Measurements from ENCODE around the gene KRT26.
"Not testable (repeated sequence)": the region's sequence is repeated elsewhere in the genome, so short reads cannot be mapped to it uniquely, and the experiment has no call there.

KRT26 gene

DNA sequence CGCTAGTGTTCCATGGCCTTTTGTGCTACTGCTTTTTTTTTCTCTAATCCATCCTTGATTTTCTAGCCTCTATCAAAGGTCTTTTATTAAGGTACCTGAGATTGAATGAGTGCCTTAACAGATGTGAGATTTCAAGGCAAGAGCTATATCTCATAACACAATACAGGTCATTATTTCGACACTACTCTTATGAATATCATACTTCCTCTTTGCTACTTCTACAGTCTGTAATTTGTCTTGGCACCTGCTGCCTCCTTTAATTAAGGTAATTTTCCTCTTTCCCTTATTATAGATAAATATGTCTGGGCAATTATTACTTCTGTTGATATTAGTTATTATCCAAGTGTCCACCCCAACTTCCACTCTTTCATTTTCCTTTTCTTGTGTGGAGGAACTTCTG, 22.5 kb upstream of the KRT26 start:
- no peak for DNase-seq (ENCODE audit: low spot score)

- no peak for DNase-seq (ENCODE audit: low spot score)
These were observed 21.8 kb upstream of the KRT26 start for GRCh38 chr17:40793832-40794231.

GRCh38 chr17:40791787-40792436, 19.9 kb upstream of the KRT26 start:
- no peak for DNase-seq (ENCODE audit: low spot score)

DNA sequence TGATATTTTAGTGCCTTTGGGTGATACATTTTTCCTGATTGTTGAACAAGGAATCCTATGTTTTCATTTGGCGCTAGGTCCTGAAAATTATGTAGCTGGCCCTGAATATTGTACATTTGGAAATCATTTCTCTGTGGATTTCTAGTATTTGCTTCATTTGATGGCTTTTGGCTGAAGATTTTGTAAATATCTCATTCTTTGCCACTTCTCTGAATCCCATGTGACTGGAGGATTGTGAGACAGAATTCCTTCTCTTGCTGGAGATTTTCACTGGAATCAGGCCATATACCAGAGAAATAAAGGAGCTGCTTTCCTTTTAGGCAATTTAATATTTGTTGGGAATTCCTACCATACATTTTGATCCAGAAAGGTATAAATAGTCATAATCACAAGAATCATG, 19.1 kb upstream of the KRT26 start:
- DNase-seq (ENCODE audit: low spot score): no peak

- no peak for DNase-seq (ENCODE audit: low spot score)
These were observed 10.4 kb upstream of the KRT26 start, which contains the start of gene KRT27 for GRCh38 chr17:40782450-40782849. Gene KRT27, minus strand, starts transcription at chr17:40782550. Its CDS starts 57 bp downstream, at chr17:40782493.

DNA sequence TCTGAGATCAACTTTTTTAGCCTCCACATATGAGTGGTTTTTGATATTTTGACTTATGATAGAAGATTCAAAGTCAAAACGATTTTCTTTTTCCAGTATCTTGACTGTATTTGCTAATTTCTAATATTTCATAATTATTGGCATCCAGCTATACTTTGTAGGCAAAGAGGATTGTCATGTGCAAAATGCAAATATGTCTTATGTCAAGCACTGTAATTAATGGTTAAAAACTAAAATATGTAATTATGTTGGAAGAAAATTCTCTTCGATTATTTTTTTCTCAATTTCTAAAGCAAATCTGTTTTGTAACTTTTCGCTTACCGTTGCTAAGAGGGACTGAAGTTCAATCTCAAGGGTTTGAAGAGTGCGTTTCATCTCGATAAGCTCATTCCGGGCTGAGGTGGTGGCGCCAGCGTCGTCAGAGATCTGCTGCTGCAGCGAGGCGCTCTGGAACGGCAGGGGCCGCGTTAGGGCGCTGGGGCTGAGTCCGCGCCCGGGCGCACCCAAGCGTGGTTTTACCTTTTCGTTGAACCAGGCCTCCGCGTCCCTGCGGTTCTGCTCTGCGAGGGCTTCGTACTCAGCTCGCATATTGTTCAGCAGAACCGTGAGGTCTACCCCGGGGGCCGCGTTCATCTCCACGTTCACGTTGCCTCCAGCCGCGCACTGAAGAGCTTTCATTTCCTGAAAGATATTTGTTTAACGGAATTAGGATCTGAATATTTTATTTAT, 7.3 kb upstream of the KRT26 start:
- no peak for DNase-seq (ENCODE audit: low spot score)

DNA sequence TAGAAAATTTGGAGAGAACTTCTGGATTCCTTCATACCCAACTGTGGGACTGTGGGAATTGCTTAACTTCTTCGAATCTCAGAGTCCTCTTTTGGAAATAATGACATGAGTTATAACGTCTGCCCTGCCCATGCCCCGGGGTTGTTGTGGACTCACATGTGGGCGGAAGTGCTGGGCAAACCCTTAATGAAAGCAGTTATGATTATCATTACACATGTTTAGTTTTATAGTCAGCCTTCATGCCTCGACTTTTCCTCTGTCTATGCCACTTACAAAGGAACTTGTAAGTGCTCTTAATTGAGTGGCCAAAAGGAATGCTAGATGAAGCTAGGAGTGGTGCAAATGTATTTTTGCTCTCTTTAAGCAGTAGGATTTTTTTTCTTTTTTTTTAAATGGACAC, 6.5 kb upstream of the KRT26 start:
- DNase-seq (ENCODE audit: low spot score): no peak

DNA sequence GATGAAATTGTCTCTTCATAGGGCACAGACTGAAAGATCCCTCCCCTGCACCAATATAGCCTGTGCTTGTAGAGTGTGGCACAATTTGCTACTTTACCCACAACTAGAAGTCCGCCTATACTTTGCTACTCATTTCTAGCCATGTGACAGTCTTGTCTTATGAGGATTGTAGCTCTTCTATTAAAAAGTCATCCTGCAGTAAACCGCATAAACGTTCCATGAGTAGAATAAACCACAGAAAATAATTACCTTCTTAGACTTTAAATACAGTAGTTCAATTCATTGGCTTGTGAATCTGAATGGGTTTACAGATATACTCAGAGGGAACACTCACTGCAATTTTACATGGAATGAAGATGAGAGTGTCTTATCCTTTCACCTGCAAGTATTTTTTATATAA, 6.0 kb upstream of the KRT26 start:
- no peak for DNase-seq (ENCODE audit: low spot score)

GRCh38 chr17:40777459-40777858, 5.5 kb upstream of the KRT26 start:
- DNase-seq (ENCODE audit: low spot score): no peak

DNA sequence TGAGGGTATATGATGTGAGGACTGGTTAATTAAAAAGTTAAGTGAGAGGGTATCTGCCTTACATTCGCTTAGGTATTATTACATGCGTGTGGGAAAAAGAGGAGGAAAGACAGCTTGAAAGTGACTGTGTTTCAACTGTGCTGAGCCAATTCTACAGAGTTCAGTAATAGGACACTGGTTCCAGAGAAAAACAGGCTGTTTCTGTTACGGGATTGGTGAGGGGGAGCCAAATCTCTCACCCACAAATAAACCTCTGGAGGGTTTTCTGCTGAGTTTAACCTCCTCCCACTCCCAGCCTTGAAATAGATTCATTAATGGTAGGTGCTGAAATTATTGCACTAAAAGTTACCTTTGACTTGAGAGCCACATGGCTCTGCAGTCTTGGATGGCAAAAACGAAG, 3.9 kb upstream of the KRT26 start:
- no peak for DNase-seq (ENCODE audit: low spot score)

DNA sequence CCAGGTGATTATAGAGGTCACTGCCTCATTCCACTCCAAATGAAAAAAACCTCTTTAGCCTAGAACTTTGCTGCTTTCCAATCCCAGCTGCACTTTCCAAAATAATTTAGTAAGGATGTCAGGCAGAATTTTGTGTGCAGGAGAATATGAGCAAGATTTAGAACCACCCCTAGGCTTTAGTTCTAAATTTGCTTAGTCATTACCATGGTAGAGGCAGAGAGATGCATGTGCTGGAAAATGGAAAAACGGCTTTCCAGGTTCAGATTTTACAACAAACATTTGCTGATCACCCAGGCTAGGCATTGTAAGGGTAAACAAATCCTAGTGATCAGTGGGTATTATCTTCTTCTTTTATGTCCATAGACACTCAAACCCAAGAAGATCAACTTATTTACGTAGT, 6.3 kb downstream of the KRT26 start:
- DNase-seq (ENCODE audit: low spot score): no peak

- no peak for DNase-seq (ENCODE audit: low spot score)
These were observed 8.2 kb downstream of the KRT26 start for GRCh38 chr17:40763752-40764151.

DNA sequence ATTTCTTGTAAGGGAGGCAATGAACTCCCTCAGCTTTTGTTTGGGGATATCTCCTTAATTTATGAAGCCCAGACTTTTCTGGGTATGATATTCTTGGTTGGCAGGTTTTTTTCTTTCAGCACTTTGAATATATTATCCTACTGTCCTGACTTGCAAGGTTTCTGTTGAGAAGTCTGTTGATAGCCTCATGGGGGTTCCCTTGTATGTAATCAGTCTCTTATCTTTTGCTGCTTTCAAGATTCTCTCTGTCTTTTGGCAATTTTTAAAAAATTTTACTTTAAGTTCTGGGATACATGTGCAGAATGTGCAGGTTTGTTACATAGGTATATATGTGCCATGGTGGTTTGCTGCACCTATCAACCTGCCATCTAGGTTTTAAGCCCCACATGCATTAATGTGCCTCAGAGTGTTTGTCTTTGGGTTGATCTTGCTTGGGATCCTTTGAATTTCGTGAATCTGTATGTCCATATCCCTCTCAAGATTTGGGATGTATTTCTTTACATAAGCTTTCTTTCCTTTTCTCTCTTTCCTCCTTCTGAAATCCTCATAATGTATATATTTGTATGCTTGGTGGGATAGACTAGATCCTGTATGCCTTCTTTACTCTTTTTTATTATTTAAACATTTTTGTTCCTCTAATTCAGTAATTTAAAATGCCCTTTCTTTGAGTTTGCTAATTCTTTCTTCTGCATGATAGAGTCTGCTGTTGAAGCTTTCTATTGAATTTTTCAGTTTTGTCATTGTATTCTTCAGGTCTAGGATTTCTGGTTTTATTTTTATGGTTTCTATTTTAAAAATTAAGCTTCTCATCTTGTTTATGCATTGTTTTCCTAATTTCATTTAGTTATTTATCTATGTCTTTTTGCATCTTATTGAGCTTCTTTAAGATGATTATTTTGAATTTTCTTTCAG, 11.6 kb downstream of the KRT26 start:
- no peak for DNase-seq (ENCODE audit: low spot score)

- DNase-seq (ENCODE audit: low spot score): no peak
These were observed 16.8 kb downstream of the KRT26 start, which contains the start of gene KRT25 for GRCh38 chr17:40755231-40755630. Gene KRT25, minus strand, starts transcription at chr17:40755331. Its CDS starts 60 bp downstream, at chr17:40755271.

GRCh38 chr17:40753804-40754203, 18.2 kb downstream of the KRT26 start:
- DNase-seq (ENCODE audit: low spot score): no peak

- no peak for DNase-seq (ENCODE audit: low spot score)
These were observed 20.9 kb downstream of the KRT26 start for GRCh38 chr17:40751065-40751464.

GRCh38 chr17:40750391-40750790, 21.6 kb downstream of the KRT26 start:
- DNase-seq (ENCODE audit: low spot score): no peak

- DNase-seq (ENCODE audit: low spot score): not testable (repeated sequence)
These were observed 23.3 kb downstream of the KRT26 start for GRCh38 chr17:40748666-40749065.

DNA sequence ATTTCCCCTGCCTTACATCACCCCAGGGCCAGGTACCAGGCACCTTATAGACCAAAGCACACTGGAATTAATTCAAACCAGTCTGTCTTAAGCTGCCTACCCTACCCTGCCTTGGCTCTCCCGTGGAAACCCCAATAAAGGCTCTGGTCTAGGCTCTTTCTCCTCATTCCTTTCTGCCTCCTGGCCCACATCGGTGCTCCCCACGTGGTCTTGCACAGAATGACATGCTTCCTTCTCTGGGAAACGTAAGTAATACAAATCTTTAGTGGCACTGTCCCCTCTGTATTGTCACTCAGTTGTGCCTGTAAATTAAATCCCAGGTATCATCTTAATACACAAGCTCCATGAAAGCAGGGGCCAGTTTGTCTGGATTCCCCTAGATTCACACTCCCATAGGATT, 33.4 kb downstream of the KRT26 start:
- no peak for DNase-seq (ENCODE audit: low spot score)

GRCh38 chr17:40735016-40735415, 37.0 kb downstream of the KRT26 start:
- DNase-seq (ENCODE audit: low spot score): no peak

DNA sequence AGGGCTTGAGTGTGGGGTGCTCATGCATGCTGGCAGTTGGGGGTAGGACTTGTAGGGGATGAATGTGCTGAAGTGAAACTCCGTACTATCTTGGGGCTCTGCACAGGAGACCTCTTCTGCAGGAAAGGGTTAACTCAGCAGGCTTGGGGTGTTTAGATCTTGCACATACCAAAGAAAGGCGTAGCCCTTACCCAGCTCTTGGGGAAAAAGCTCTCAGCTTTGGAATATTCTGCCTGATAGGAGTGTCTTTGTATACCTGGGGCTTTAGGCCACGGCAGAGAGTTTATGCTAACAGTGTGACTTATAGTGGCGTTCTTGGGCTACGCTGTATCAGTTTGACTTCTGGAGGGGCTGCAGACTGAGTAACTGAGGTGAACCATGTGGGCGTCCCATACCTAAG, 38.0 kb downstream of the KRT26 start:
- DNase-seq (ENCODE audit: low spot score): no peak

GRCh38 chr17:40730970-40731369, 41.0 kb downstream of the KRT26 start:
- DNase-seq (ENCODE audit: low spot score): no peak
